ENCODE data around the gene SLC1A1.
"Not testable (repeated sequence)": the region's sequence is repeated elsewhere in the genome, so short reads cannot be mapped to it uniquely, and the experiment has no call there.

Gene SLC1A1

DNA sequence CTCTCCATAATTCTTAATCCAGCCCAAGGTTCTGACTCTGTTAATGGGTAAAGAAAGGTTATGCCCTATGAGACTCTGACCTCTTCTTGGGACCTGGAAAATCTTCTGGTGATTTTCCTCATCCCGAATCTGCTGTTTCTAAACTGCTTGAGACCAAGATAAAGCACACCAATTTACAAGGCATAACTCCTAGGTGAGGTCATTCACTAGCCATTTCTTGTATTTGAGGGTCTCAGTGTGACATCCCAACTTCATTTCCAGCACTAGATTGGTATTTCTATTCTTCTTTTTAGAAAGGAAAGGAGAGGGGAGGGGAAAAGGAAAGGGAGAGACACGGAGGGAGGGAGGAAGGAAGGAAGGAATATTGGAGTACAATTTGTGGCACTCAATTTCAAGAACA lies 51.6 kb downstream of the SLC1A1 start:
- DNase-seq (ENCODE audit: low read depth in 2 of 2): no peak

DNA sequence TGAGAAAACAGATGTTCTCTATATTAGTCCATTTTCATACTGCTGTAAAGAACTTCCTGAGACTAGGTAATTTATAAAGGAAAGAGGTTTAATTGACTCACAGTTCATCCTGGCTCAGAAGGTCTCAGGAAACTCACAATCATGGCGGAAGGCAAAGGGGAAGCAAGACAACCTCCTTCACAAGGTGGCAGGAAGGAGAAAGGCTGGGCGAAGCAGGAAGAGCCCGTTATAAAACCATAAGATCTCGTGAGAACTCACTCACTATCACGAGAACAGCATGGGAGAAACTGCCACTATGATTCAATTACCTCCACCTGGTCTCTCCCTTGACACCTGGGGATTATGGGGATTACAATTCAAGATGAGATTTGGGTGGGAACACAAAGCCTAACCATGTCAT lies 54.4 kb downstream of the SLC1A1 start:
- not testable (repeated sequence) for DNase-seq (ENCODE audit: low read depth in 2 of 2)

DNA sequence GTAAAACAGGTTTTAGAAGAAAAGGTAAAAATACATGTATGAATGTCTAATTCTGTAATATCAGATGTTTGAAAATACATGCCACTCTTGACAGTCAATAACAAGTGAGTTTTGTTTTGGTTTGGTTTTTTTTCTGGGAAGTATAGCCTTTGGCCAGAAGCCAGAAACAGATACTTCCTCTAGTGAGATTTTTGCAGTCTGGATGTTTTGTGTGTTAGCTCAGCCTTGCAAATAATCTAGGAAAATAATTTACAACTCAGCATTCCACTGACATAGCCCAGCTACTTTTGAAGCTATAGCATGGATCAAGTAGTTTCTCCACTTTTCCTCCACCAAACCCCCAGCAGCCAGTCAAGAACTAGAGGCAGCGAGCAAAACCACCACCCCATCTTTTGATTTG lies 56.7 kb downstream of the SLC1A1 start:
- DNase-seq (ENCODE audit: low read depth in 2 of 2): no peak

DNA sequence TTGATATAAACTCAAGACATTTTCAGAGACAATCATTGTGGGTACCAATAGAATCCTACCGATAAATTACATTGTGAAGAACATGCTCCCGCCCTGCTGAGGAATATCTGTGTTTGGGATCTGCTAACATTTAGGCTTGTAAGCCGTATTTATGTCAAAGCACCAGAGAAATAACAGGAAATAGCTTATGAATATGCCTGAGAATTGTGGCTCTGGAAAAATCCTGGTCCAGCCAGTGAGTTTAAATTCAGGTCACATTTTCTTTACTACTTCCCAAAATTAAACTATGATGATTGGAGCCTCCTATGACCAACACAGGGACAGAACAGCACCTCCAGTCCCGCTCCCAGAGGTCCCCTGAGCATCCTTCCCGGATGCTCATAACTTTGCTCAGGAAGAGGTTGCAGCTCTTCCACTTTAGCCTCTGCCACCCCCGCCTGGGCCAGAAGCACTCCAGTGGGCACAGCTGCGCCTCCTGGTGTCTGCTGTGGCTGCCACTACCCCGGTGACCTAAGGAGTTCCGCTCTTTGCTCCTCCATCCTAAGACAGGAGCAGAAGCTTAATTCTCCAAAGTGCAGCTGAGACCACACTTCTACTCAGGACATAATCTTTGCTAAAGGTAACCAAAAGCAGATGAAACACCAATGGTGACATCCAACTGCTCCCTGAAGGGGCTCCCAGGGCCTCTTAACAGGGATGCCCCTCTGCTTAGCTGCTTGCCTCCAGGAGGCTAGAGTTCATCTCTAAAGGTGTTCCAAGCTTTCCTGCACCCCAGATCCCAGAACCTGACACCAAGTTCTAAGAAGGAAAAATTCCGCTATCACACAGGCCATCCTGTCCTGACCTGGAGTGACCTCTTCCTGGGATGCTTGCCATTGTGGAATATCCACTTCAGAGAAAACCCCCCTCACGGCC lies 58.8 kb downstream of the SLC1A1 start:
- DNase-seq (ENCODE audit: low read depth in 2 of 2): no peak

DNA sequence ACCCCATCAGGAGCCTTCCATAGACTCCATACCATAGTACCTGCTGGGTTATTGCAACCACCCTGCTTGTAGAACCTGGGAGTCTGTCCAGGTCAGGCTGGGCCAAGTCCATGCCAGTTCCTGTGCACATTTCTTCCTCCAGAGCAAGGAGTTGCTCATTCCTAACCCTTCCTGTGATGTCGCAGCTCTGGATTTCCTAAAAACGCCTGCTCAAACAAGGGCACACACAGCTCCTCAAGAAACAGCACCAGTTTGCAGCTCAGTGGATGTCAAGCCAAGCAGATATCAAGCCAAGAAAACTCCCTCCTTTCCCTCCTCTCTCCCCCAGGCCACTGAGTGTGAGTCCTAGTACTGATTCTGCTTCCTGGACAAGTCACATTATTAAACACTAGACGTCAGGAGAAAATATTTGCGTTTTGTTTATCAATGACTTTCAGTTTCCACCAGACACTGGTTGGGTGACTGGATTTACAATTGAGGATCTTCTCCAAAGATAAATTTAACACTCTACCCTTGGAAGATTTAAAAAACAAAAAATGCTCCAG lies 59.6 kb downstream of the SLC1A1 start:
- DNase-seq (ENCODE audit: low read depth in 2 of 2): no peak

DNA sequence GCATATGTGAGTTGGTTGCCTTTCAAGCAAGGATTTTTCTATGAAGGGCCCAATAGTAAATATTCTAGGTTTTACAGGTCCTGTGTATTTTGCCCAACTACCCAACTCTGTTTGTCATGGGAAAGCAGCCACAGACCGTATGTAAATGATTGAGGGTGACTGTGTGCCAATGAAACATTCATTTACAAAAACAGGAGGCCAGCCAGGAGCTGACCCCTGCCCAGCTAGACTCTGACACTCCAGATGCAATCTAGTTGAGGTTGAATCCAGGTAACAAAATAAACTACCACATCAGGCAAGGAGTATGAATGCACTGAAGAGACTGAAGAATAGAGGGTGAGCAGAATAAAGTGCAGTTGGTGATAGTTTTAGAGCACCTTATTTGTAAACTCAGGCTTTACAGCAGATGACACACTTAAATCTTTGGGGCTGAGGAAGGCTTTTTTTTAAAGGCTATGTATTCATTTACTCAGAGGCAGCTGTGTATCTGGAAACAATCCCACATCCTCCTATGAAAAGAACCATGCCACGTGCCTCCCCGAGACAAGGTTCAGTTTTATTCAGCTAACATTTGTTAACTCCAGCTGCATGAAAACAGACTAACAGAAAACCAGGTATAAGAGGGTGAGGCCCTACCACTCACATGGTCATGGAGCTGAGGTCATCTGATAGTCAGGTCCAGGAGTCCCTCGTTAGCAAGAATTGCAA lies 60.7 kb downstream of the SLC1A1 start:
- DNase-seq (ENCODE audit: low read depth in 2 of 2): no peak

DNA sequence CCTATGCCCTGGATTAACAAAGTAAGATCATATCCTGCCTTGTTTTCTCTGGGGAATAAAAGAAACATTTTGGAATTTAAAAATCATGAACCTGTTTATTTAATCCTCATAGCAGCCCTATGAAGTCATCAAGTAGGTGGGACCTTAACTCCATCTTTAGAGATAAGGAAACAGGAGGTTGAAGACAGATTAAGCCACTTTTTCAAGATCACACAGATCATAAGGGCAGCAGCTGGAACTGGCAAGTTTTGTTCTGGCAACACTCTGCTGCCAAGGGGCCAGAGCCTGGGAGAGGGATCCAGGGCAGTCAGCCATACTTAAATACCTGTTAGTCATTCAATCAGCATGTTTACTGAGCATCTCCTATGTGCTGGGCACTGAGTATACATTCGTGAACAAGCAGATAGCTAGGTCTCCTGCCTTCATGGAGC lies 63.7 kb downstream of the SLC1A1 start:
- DNase-seq (ENCODE audit: low read depth in 2 of 2): no peak

DNA sequence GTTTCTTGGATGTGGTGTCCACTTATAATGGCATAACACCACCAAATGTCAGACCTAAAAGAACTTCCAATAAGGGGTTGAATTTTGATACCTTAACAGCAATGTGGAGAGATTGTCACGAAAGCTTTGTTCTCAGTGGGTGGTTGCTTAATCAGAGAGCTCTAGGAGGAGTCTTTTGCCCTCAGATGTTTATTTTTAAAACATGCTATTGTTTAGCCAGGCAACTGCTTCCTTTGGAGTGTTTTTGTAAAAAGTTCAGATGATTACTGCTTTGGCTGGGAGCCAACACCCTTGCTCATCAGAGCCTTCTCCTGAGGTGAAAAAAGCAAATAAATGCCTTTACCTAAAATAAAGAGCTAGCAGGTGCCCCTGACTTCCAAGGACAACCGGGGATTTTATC lies 65.0 kb downstream of the SLC1A1 start:
- DNase-seq (ENCODE audit: low read depth in 2 of 2): no peak

DNA sequence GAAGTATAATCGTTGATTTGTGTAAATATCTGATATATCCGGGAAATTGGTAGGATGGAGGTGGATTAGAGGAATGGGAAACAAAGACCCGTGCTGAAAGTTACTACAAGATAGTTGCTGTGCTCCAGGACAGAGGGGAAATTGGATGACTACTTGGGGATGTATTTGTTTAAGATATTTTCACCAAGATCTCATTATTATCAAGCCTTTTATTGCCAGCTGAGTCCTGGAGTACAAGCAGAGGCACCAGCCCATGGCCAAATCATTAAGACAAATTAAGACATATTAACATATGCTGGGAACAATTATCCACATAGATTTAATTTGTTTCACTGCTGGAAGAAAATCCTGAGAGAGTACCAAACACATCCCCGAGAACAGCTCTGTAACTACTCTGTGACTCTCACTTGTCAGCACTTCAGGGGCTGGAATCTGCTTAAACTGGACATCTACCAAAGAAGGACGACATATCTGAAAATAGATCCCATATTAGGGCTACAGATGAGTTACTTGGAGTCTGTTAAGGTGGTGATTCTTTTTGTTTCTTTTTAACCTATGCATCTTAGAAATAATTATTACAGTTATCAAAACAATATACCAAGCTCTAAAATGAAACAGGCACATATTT lies 68.2 kb downstream of the SLC1A1 start:
- no peak for DNase-seq (ENCODE audit: low read depth in 2 of 2)

DNA sequence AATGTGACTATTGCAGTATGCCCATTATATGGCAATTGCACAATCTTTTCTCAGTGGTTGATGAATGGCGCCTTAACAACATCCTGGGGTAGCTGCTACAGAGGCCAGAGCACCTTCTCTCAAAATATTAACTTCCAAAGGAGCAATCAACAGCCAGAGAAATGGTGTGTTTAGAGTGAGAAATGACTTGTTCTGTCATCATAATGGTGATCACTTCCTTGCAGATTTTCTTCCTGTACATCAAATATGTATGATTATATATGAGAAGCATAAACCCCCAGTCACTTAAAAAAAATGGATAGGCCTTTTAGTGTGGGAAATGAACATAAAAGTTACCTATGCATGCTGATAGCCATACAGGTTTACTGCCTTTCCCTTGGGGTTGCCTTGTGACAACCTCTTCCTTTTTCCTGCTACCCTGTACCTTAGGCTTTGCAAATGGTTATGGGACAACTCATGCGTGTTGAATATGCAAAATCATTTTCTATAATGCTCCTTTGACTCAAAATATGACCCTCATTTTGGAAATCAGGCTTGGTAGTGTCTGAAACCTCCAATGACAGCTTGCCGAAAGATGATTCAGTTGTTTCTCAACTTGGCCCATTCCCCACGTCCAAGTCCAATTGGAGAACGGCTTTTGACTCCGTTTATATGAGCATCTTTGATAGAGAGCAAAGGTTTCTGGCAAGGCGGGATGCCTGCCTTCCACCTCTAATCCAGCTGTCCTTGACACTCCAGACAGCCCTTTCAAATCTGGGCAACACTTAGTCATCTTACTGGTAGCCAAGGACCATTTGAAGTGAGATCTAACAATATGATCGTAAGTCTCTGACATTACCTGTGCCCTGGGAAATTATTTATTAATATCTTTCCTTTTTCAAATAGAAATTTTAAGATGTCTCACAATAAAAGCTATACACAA lies 69.3 kb downstream of the SLC1A1 start:
- no peak for DNase-seq (ENCODE audit: low read depth in 2 of 2)

DNA sequence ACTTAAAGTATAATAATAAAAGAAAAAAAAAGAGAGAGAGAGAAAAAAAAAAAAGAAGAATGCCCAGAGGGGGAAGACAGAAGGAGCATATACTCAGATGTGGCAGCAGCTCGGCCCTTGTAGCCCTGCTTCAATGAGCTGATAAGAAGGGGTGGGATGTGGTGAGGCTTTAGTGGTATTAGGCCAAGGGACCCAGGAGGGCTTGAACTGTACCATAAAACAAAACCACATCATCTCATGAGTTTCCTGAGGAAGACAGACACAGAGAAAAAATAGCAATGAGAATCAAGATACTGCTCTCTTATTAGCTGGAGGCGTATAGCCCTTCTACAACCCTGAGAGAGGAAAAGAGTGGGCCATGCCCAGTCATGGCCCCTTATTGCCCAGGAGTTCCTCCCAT lies 72.8 kb downstream of the SLC1A1 start:
- DNase-seq (ENCODE audit: low read depth in 2 of 2): no peak

DNA sequence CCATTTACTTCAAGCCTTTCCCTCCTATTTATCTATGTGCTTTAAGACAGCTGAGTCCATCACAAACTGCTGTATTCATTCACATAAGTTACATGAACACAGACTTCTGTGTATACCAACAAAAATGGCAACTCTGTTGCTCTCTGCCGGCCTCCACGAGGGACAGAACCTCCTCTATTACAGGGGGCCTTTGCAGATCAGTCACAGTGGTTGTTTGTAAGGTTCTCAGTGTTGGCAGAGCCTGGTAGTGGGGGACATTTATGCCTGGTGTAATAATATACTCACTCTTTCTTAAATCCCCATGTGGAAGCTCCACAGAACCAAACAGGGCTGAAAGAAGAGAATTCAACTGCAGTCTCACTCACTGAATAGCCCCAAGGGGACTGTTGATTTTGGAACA lies 76.5 kb downstream of the SLC1A1 start:
- DNase-seq (ENCODE audit: low read depth in 2 of 2): no peak

DNA sequence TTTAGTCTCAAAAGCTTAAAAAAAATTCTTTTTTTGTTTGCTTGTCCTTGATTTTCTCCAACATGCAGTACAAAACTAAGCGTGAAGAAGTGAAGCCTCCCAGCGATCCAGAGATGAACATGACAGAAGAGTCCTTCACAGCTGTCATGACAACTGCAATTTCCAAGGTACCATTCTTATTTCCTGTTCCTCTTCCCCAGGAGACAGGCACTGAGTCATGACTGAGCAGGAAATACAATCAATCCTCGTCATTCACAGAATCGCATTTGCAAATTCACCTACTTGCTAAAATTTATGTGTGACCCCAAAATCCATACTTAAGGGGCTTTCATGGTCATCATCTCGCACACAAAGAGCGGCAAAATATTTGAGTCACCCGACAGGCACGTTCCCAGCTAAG lies 77.3 kb downstream of the SLC1A1 start:
- no peak for DNase-seq (ENCODE audit: low read depth in 2 of 2)

DNA sequence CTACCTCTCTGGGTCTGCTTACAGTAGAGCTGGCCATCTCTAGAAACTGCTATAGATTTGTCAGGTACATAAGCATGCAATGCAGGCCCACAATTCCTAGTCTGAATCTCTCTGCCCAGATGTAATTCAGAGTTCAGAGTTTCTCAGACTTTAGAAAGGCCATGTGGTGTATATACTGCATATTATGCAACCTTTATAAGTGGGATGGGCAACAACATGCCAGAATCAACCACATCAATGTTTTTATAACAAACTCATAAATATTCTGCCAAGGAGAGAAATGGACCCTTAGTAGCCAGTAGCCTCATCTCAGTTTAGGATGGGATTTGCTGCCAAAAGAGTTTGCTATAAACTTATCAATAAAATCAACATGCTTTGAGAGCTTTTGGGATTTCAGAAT lies 78.8 kb downstream of the SLC1A1 start:
- no peak for DNase-seq (ENCODE audit: low read depth in 2 of 2)

DNA sequence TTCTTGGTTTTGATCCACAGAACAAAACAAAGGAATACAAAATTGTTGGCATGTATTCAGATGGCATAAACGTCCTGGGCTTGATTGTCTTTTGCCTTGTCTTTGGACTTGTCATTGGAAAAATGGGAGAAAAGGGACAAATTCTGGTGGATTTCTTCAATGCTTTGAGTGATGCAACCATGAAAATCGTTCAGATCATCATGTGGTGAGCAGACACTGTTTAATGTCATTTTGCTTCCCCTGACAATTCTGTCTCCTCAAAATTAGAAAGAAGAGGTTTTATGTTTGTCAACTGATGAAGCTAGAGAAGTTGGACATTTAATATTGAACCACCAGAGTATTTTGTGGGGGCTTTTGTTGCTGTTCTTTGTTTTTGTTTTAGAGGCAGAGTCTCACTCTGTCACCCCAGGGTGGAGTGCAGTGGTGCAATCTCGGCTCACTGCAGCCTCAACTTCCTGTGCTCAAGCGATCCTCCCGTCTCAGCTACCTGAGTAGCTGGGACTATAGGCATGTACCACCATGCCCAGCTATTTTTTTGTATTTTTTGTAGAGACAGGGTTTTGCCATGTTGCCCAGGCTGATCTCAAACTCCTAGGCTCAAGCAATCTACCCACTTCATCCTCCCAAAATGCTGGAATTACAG lies 82.0 kb downstream of the SLC1A1 start:
- no peak for DNase-seq (ENCODE audit: low read depth in 2 of 2)

DNA sequence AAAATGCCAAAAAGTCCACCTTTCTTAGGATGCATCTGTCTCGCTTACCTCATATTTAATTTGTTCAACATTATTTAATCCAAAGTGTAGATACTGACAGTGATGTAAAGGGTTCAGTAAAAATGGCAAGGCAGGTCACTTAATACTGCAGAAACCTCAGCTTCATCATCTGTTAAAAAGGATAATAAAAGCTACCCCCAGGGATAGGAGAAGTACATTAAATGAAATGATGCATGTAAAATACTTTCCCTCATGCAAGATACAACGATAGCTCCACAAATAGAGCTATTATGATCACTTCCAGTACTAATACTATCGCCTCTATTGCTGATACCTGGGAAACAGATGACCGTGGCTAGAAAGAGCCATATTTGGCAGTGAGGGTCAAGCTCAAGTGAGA lies 82.9 kb downstream of the SLC1A1 start:
- DNase-seq (ENCODE audit: low read depth in 2 of 2): no peak

DNA sequence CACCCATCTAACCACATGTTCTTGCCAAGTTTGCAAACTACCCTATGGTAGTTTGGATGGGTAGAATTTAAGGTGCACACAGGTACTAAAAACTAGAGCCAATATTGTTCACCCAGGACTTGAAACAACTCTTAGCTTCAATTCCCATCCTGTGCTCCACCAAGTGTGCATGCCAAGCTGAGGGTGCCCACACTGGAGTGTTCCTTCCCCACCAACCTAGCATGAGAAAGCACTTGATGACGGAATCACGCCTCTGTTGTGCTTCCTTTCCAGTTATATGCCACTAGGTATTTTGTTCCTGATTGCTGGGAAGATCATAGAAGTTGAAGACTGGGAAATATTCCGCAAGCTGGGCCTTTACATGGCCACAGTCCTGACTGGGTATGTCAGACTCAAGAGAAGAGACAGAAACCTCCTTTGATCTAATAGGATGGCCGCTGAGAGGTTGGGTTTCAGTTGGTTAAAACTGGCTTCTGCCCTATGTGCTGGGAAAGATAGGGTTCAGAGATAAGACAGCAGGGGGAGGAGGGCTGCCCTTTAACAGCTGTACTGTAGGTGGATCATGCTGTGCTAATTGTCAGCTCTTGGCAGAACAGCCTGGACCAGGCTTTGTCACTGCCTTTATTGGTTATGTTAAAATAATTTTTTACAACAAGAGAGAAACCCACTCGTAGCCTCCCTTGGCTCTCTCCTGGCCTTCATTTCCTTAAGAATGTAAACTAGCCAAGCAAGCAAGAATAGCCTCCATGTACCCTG lies 83.5 kb downstream of the SLC1A1 start:
- DNase-seq (ENCODE audit: low read depth in 2 of 2): no peak

DNA sequence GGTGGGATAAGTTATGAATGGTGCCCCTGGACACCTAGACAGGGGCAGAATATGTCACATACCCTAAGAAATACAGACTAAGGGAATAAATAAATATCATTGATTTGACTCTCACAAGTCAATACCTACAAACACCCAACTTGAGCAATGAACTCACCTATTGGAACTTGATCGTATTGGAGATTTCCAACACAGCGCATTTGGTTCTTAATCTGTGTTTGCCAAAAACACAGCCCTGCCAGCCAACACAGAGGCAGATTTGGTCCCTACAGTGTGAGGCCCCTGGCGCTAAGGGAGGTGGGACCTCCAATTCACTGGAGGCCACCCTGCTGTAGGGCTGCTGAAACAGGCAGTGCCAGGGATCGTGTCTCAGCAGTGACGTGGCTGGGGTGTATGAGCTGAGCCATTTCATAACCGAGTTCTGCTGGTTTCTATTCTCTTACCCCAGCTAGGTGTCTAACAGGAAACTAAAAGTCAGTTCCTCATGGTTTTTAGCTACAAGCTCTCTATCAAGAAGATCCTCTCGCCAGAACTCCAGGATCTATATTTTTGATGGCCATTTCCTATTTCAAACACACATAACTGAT lies 84.5 kb downstream of the SLC1A1 start:
- DNase-seq (ENCODE audit: low read depth in 2 of 2): no peak

DNA sequence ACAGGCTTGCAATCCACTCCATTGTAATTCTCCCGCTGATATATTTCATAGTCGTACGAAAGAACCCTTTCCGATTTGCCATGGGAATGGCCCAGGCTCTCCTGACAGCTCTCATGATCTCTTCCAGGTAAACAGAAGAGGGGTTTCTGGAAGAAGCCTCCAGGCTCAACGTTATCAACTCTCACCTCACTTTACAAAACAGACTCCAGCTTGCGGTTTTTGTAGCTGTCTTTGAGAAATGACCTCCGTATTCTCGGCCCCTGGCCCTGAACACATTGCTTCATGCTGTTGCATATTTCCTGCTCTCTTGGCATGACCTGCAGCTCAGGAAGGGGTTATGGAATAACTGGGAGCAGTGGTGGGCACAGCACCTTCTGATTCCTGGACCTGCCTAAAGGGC lies 85.7 kb downstream of the SLC1A1 start:
- DNase-seq (ENCODE audit: low read depth in 2 of 2): no peak

DNA sequence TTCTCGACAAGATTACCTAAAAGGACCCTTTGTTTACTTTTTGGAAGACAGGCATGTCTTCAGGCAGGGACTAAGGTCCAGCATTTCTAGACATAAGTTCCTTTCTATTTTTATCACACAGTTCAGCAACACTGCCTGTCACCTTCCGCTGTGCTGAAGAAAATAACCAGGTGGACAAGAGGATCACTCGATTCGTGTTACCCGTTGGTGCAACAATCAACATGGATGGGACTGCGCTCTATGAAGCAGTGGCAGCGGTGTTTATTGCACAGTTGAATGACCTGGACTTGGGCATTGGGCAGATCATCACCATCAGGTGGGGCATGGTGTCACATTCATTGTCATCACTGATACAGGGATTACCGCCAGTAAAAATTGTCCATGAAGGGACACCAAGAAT lies 86.2 kb downstream of the SLC1A1 start:
- DNase-seq (ENCODE audit: low read depth in 2 of 2): no peak

Measured in fibroblast of skin of left biceps (primary cell).